ENCODE results near the gene INPP5A.

- TF ChIP-seq SIN3A (IDR thresholded peaks at IDR 0.05; ENCODE audit: low read depth) (no peak), CTCF (IDR thresholded peaks at IDR 0.05 in 2 of 3, conservative IDR thresholded peaks at IDR 0.05 in 1 of 3; ENCODE audit: borderline replicate concordance in 1 of 3, insufficient read depth in 1 of 3, low read depth in 2 of 3, low read length in 2 of 3) (no peak), POLR2A (IDR thresholded peaks at IDR 0.05; ENCODE audit: borderline replicate concordance, extremely low read depth, insufficient read depth, insufficient read length) (no peak), POLR2AphosphoS5 (IDR thresholded peaks at IDR 0.05; ENCODE audit: low read depth, low read length) (no peak), REST (IDR thresholded peaks at IDR 0.05; ENCODE audit: low read depth) (no peak), EZH2 (IDR thresholded peaks at IDR 0.05) (no peak), JUND (IDR thresholded peaks at IDR 0.05) (no peak), EZH2phosphoT487 (IDR thresholded peaks at IDR 0.05; ENCODE audit: borderline replicate concordance) (no peak)
Observed at GRCh38 chr10:132504501-132505272, 32.9 kb upstream of the INPP5A start.
